ENCODE data around the gene HS3ST5. TPM values are rescaled to one million over a fixed set of nuclear protein-coding genes. Genes with fewer than 3 reads are reported as not detected.
A peak's percentile ranks its signal among the peaks of the same experiment; 100 is the strongest.

HS3ST5 gene
- total and polyA plus RNA-seq, 8 donors: 0.08 to 0.26 (median 0.11) TPM; not detected in 4

DNA sequence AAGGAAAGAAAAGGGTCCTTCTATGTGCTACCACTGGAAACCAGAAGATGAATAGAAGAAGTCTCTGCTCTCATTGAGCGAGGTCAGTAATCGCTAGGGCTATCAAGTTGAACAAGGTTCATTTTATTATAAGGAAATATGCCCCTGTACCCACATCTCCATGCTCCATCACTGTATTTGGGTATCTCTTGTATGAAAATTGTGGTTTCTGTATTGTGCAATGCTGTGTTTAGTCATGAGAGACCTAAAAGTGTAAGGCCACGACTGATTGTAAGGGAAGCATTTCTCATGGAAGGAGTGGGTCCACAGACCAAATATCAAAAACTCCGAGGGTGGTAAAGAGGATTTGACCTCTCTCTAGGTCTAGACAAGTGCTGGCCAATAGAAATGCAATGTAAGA lies 3.6 kb upstream of the HS3ST5 start:
- H3K4me3 ChIP-seq: no peak overlapping the region
- no peaks in the 10 kb centered on the region for H3K9me3 ChIP-seq
- no peak for ATAC-seq
- intact Hi-C loops (cut with DNase I): no loop called here
- no peaks in the 10 kb centered on the region for H3K36me3 ChIP-seq
- H3K4me1 ChIP-seq: peaks cover 0 to 2% (median 0%) of the 10 kb centered on the region in 3 donors
- TF ChIP-seq, protein P1, sequence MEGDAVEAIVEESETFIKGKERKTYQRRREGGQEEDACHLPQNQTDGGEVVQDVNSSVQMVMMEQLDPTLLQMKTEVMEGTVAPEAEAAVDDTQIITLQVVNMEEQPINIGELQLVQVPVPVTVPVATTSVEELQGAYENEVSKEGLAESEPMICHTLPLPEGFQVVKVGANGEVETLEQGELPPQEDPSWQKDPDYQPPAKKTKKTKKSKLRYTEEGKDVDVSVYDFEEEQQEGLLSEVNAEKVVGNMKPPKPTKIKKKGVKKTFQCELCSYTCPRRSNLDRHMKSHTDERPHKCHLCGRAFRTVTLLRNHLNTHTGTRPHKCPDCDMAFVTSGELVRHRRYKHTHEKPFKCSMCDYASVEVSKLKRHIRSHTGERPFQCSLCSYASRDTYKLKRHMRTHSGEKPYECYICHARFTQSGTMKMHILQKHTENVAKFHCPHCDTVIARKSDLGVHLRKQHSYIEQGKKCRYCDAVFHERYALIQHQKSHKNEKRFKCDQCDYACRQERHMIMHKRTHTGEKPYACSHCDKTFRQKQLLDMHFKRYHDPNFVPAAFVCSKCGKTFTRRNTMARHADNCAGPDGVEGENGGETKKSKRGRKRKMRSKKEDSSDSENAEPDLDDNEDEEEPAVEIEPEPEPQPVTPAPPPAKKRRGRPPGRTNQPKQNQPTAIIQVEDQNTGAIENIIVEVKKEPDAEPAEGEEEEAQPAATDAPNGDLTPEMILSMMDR (IDR thresholded peaks at IDR 0.05): no peak
- 68 to 79% methylated on average over 4 of the region's 4 CpGs for WGBS, 2 donors
- H3K27me3 ChIP-seq: peaks cover 0 to 12% (median 0%) of the 10 kb centered on the region in 4 donors
- H3K27ac ChIP-seq: no peak overlapping the region
- DNase-seq: no peak
- no peak for FAIRE-seq

DNA sequence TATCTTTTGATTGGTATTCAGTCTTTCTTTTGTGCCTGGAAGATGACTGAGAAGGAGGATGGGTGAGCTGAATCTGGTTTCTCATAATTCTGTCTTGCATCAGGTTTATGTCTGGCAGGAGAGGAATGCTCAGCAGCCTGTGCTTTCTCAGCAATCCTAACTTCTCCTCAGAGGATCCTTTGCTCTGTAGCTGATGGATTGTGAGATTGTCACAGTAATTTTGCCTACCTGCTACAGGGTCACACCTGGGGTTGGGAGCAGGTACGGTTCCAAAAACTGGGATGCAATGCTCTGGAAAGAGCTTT lies 2.1 kb upstream of the HS3ST5 start:
- no peak for DNase-seq
- ATAC-seq: no peak
- TF ChIP-seq, protein P1 (IDR thresholded peaks at IDR 0.05): no peak

DNA sequence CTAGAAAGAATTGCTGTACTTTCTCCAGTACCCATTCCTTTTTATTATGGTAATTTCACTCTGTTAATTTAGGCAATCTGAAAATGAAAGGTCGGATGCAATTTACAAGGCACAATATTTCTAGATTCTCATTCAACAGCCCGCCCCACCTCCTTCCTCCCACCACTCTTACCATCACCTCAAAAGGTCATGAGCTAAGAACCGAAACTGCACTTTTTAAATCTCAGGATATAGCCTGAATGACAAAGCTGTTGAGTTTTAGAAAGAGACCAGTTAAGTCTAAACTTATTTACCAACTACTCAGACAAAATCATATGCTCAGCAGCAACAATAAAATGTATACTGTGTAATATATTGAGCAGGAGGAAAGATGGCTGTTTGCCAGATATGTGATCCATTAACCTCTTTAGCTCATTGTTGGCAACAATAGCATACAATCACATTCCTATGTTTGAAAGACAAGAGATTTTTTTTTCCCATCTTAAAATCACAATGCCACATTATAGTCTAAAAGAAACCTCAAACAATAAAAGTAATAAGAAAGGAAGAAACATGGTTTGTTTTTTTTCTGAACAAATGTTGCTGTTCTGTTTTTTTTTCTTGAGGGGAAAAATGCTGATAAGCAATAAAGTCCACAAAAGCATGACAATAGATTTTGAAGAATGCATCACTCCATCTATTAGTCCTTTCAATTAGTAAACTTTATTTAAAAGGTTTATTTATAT lies 1.6 kb upstream of the HS3ST5 start:
- Histone ChIP-seq H3K36me3 (no peaks in the 10 kb centered on the region), H3K9me3 (no peaks in the 10 kb centered on the region), H3K27ac (no peak overlapping the region), H3K27me3 (peaks cover 0 to 12% (median 0%) of the 10 kb centered on the region in 4 donors), H3K4me3 (no peak overlapping the region), H3K4me1 (peaks cover 0 to 2% (median 0%) of the 10 kb centered on the region in 3 donors)
- FAIRE-seq: no peak
- ATAC-seq: no peak
- intact Hi-C loops (cut with DNase I): no loop called here
- no peak for DNase-seq
- TF ChIP-seq, protein P1 (IDR thresholded peaks at IDR 0.05): no peak
- WGBS, 2 donors: 58 to 71% methylated on average over 3 of the region's 3 CpGs

More for the DNA sequence above, 2.1 kb upstream of the HS3ST5 start:
- Histone ChIP-seq H3K27ac (no peak overlapping the region), H3K27me3 (peaks cover 0 to 12% (median 0%) of the 10 kb centered on the region in 4 donors), H3K4me1 (peaks cover 0 to 2% (median 0%) of the 10 kb centered on the region in 3 donors), H3K9me3 (no peaks in the 10 kb centered on the region), H3K4me3 (no peak overlapping the region), H3K36me3 (no peaks in the 10 kb centered on the region)
- FAIRE-seq: no peak
- WGBS, 2 donors: 60 to 65% methylated on average over 1 of the region's 1 CpG
- intact Hi-C loops (cut with DNase I): no loop called here

DNA sequence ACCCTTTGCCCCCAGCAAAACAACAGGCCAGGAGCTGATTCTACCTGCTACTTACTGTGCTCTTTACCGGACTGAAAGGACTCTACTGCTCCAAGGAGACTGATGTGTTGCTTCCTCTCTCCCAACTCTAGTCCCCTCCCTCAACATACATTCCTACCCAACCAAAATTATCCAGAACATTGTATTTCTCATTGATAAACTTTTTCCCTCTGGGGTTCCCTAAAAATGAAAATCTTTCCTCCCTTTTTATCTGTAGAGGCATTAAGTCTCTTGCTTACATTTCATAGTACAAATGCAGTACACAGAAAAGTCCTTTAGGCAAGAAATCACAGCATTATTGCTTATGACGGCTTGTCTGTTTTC lies 940 bp upstream of the HS3ST5 start:
- TF ChIP-seq, protein P1 (IDR thresholded peaks at IDR 0.05): no peak
- H3K9me3 ChIP-seq: no peaks in the 10 kb centered on the region
- FAIRE-seq: no peak
- DNase-seq: no peak
- H3K4me3 ChIP-seq: peak overlapping the region in 1 of 4 donors; percentile 60
- H3K36me3 ChIP-seq: no peaks in the 10 kb centered on the region
- 28 to 38% methylated on average over 2 of the region's 2 CpGs for WGBS, 2 donors
- peaks cover 0 to 12% (median 0%) of the 10 kb centered on the region in 4 donors for H3K27me3 ChIP-seq
- no peak for ATAC-seq
- intact Hi-C loops (cut with DNase I): no loop called here
- peaks cover 0 to 2% (median 0%) of the 10 kb centered on the region in 3 donors for H3K4me1 ChIP-seq
- H3K27ac ChIP-seq: no peak overlapping the region
